Tibial artery (tissue), 4 donors: ENCODE measurements around the gene MACIR.

Experiments used
- DNase-seq, 2 donors: peaks; one replicate each; pipeline ENCODE4 v3.0.0-alpha.2; 2019
- H3K27ac ChIP-seq, 2 donors: fragments of 200-600 bp; sonication (generic) in 1 of 2; 1 replicate in 1 of 2; 2 replicates in 1 of 2; pipeline ENCODE4 v1.5.1; 2018 to 2019; ENCODE audit warnings: mild to moderate bottlenecking in 1 of 2
- H3K27me3 ChIP-seq, 2 donors: fragments of 200-600 bp; sonication (generic) in 1 of 2; one replicate each; pipeline versions ENCODE4 v1.5.1 to v1.6.0; 2016 to 2019
- H3K36me3 ChIP-seq, 3 donors: fragments of 200-600 bp; sonication (generic) in 2 of 3; one replicate each; pipeline ENCODE4 v1.5.1; 2016 to 2019; ENCODE audit warnings: mild to moderate bottlenecking in 2 of 3
- H3K4me1 ChIP-seq, 4 donors: fragments of 200-600 bp; sonication (generic) in 2 of 4; 1 replicate in 3 of 4; 2 replicates in 1 of 4; pipeline ENCODE4 v1.5.1; 2016 to 2019
- H3K4me3 ChIP-seq, 2 donors: fragments of 200-600 bp; sonication (generic) in 1 of 2; 1 replicate in 1 of 2; 2 replicates in 1 of 2; pipeline ENCODE4 v1.5.1; 2018 to 2019; ENCODE audit warnings: mild to moderate bottlenecking in 2 of 2
- H3K9me3 ChIP-seq, 3 donors: fragments of 200-600 bp; sonication (generic) in 1 of 3; one replicate each; pipeline ENCODE4 v1.5.1; 2016 to 2019
- intact Hi-C: fragments of 100-400 bp; cut with DNase I; formaldehyde crosslinking; loops from one replicate; pipeline ENCODE4 v1.15.0; 2023; ENCODE audit warnings: low total_unique reads
- TF ChIP-seq, protein P1 (sequence below), 2 experiments: fragments of 200-600 bp in 1 of 2; fragments of 450-650 bp in 1 of 2; IDR thresholded peaks; one replicate each; pipeline ENCODE4 v1.5.1; 2017 to 2019; ENCODE audit warnings: antibody characterized with exemption in 2 of 2, mild to moderate bottlenecking in 1 of 2, moderate library complexity in 1 of 2

The MACIR gene

DNA sequence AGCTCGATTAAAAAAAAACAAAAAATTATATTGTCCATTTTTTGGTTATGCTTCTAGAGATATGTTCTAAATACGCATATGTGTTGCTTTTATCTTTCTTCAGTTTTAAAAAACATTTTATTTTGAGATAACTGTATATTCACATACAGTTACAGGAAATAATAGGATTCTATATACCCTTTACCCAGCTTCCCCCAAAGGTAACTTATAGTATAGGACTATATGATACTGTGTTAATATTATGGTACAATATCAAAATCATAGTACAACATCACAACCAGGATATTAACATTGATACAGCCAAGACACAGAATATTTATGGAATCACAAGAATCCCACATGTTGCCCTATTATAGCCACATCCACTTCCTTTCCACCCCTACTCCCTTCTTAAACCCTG, 9.5 kb upstream of the MACIR start:
- Histone ChIP-seq H3K4me1 (no peaks in the 10 kb centered on the region), H3K27me3 (no peaks in the 10 kb centered on the region), H3K36me3 (no peaks in the 10 kb centered on the region), H3K4me3 (no peak overlapping the region), H3K9me3 (no peaks in the 10 kb centered on the region), H3K27ac (no peak overlapping the region)
- TF ChIP-seq, protein P1, sequence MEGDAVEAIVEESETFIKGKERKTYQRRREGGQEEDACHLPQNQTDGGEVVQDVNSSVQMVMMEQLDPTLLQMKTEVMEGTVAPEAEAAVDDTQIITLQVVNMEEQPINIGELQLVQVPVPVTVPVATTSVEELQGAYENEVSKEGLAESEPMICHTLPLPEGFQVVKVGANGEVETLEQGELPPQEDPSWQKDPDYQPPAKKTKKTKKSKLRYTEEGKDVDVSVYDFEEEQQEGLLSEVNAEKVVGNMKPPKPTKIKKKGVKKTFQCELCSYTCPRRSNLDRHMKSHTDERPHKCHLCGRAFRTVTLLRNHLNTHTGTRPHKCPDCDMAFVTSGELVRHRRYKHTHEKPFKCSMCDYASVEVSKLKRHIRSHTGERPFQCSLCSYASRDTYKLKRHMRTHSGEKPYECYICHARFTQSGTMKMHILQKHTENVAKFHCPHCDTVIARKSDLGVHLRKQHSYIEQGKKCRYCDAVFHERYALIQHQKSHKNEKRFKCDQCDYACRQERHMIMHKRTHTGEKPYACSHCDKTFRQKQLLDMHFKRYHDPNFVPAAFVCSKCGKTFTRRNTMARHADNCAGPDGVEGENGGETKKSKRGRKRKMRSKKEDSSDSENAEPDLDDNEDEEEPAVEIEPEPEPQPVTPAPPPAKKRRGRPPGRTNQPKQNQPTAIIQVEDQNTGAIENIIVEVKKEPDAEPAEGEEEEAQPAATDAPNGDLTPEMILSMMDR (IDR thresholded peaks at IDR 0.05) = no peak
- intact Hi-C loops = no loop called here
- DNase-seq = no peak

DNA sequence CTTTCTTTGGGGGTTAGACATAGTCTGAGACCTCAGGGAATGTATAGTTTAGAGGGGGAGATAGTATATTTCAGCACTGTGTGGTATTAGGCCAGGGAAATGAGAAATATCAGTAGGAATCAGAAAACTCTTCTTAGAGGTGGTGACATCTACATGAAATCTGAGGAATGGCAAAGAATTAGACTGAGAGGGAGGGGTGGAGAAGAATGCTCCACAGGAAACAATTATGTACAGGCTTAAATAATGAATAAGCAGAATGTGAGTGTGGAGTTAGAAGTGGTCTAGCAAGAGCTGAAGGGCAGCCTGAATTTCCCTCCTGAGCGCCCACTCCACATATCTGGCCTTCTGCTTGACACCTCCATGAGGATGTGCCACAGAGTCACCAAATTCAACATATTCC, 3.6 kb upstream of the MACIR start:
- no peaks in the 10 kb centered on the region for H3K27me3 ChIP-seq
- H3K4me1 ChIP-seq = peaks cover 0 to 2% (median under 1%) of the 10 kb centered on the region in 4 donors
- DNase-seq = no peak
- H3K4me3 ChIP-seq = no peak overlapping the region
- no peaks in the 10 kb centered on the region for H3K9me3 ChIP-seq
- H3K27ac ChIP-seq = no peak overlapping the region
- TF ChIP-seq, protein P1 (IDR thresholded peaks at IDR 0.05) = no peak
- intact Hi-C loops = no loop called here
- H3K36me3 ChIP-seq = no peaks in the 10 kb centered on the region

DNA sequence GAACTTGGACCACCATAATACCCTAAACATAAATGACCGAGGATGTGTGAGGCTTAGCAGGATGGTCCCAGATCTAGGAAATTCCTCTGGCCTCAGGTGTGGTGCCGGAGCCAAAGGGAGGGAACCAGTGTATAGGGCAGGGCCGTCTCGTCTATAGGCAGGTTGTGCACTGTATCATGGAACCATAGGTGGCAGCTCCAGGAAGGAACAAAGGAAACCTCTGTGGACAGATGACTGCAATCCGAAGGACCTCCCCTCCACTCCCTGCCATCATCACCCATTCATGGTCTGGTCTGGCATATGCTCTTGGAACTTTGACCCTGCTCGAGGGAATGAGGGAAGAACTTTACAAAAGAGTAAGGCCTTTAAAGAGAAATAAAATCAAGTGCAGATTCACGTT, 2.9 kb upstream of the MACIR start:
- Histone ChIP-seq H3K9me3 (no peaks in the 10 kb centered on the region), H3K4me3 (no peak overlapping the region), H3K36me3 (no peaks in the 10 kb centered on the region), H3K4me1 (peaks cover 0 to 7% (median 2%) of the 10 kb centered on the region in 4 donors), H3K27me3 (no peaks in the 10 kb centered on the region), H3K27ac (no peak overlapping the region)
- DNase-seq = no peak
- TF ChIP-seq, protein P1 (IDR thresholded peaks at IDR 0.05) = no peak
- intact Hi-C loops = no loop called here

DNA sequence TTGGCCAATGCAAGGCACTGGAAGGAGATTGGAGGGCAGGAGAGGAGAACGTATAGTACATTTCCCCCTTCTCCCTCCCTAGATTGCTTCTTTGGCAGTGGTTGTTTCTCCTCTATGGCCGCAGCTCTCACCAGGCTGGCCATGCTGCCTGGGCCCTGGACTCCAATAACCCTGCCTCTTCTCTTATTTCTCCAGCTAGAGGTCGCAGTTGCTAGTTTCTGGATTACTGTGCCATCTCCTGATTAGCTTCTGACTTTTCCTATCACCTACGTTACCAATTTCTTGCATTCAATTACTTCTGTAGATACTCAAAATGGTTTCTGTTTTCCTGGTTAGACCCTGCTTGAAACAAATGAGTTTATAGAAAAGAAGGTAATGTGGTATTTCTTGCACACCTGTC, 2.4 kb upstream of the MACIR start:
- intact Hi-C loops = no loop called here
- no peak for DNase-seq

DNA sequence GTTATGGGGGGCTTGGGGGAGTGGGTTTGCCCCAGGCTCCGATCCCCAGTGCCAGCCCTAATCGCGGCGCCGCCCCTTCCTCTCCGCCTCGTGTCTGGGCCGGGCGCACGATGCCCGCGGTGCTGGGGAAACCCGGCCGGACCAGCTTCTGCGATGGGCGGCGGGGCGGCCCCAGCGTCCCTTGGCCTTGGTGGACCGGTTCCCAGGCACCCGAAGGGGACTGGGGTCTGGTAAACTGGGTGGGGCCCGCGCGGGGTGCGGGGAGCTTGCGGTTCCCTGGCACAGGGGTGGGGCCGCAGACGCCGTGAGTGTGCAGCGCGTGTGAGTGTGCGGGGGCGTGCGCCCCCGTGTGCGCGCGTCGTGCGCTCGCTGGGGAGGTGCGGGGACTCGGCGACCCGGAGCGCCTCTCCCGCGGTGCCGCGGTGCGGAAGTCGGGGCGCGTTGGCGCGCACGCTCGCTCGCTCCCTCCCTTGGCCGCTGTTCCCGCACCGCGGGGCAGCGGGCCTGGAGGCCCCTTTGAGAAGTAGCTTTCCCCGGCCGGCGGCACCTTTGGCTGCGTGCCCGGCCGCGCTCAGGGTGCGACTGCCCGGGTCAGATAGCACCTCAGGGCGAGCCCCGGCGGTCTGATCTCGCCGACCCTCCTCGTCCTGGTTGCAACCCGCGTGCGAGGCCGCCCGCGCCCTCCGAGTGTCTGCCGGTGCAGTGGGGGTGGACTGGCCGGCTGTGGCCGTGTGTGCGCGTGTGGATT, 568 bp downstream of the MACIR start:
- intact Hi-C loops = no loop called here
- TF ChIP-seq, protein P1 (IDR thresholded peaks at IDR 0.05) = no peak
- Histone ChIP-seq H3K9me3 (no peaks in the 10 kb centered on the region), H3K4me1 (peaks cover 0 to 23% (median 10%) of the 10 kb centered on the region in 4 donors), H3K27me3 (no peaks in the 10 kb centered on the region), H3K36me3 (no peaks in the 10 kb centered on the region), H3K4me3 (peak overlapping the region; percentile 90 to 97), H3K27ac (peak overlapping the region; percentile 80)
- DNase-seq = peak; percentile 36 to 74

More for the DNA sequence above, 2.4 kb upstream of the MACIR start:
- no peaks in the 10 kb centered on the region for H3K9me3 ChIP-seq
- no peak overlapping the region for H3K4me3 ChIP-seq
- no peaks in the 10 kb centered on the region for H3K36me3 ChIP-seq
- H3K27ac ChIP-seq = no peak overlapping the region
- TF ChIP-seq, protein P1 (IDR thresholded peaks at IDR 0.05) = no peak
- H3K27me3 ChIP-seq = no peaks in the 10 kb centered on the region
- peaks cover 0 to 7% (median 3%) of the 10 kb centered on the region in 4 donors for H3K4me1 ChIP-seq
